Ramos (cell line): ENCODE results near the gene UCK1.

Experiments used
- in situ Hi-C: fragments of 300-500 bp; cut with MboI; formaldehyde crosslinking; loops from one replicate; pipeline ENCODE4 v1.14.3; 2022; ENCODE audit warnings: low sequenced_read_pairs; ENCODE audit not compliant: unreplicated experiment

Gene UCK1

DNA sequence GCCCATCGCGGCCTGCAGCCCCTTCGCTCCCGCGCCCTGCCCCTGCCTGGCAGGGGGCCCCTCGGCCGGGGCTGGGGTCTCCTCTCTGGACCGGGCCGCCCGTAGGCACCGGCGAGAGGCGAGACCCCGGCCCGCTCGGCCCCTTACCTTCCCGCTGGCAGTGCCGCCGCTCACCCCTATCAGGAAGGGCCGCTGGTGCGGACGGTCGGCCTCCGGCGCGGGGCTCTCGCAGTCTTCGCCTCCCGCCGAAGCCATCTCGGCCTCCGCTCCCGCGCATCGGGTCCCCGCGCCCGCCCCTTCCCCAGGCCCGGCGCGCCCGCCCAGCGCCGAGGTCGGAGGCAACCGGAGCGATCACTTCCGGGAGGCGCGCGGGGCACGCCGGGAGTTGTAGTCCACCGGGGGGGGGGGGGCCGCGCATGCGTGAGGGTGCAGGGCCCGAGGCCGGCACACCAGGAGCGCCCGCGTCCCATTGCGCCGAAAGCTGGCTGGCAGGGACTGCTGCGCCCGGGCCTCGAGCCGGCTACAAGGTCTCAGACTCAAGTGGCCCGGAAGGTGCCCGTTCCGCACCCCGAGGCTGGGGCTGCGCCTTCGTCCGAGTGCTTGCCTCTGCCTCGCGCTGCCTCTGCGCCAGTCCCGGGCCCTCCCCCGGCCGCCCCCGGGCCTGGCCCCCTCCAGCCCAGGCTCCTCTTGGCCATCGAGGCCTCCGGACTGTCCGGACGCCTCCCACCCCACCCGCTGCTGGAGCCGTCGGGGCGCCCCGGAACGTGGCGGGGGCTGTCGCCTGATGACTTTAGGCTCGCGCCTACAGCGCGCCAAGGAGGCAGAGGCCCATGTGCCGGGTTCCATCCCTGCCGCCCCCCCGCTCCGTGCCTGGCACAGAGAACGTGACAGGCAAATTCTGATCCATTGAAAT lies at the start of gene UCK1:
Gene UCK1, minus strand, starts transcription at position 344 of the 913 bp plus-strand sequence. Its CDS starts 89 bp downstream, at position 255.
- in situ Hi-C loops = no loop called here

DNA sequence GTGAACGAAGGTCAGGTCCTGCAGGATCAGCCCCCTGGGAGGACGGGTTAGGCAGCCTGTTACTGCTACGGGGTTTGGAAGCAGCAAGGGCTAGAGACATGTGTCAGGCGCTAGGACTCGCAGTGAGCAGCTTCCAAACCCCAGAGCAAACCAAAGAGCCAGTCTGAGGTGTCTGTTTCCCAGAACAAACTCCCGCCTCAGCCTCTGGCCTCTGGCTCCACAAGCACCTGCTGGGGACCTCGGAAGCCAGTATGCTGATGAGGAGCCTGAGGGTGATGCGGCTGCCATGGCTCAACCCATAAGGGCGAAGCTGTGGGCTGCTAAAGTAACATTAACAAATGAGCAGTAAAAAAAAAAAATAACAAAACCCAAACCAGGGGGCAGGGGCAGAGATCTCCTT lies 49.3 kb upstream of the UCK1 start:
- in situ Hi-C loops = no loop called here

DNA sequence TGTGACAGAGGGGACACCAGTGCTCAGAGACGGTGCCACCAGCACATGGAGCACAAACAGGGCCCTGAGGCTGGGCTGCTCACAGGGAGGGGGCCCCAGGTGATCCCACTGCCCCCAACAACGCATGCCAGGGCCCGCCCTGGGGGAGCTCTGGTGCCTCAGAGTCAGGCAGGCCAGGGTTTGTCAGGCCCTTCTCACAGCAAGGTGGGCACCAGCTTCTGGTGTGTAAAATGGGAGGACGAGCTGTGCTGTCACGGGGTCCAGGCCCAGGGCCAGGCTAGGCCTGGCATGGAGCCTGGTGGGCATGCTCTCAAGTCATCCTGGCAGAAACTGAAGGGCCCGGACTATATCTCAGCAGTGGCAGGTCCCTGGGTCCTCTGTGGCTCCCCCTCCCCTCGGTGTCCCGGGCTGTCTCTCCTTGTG lies 48.7 kb upstream of the UCK1 start:
- in situ Hi-C loops = no loop called here

- in situ Hi-C loops = no loop called here
Observed at GRCh38 chr9:131578731-131579504, 47.9 kb upstream of the UCK1 start.

GRCh38 chr9:131578021-131578420 lies 47.0 kb upstream of the UCK1 start:
- in situ Hi-C loops = no loop called here

DNA sequence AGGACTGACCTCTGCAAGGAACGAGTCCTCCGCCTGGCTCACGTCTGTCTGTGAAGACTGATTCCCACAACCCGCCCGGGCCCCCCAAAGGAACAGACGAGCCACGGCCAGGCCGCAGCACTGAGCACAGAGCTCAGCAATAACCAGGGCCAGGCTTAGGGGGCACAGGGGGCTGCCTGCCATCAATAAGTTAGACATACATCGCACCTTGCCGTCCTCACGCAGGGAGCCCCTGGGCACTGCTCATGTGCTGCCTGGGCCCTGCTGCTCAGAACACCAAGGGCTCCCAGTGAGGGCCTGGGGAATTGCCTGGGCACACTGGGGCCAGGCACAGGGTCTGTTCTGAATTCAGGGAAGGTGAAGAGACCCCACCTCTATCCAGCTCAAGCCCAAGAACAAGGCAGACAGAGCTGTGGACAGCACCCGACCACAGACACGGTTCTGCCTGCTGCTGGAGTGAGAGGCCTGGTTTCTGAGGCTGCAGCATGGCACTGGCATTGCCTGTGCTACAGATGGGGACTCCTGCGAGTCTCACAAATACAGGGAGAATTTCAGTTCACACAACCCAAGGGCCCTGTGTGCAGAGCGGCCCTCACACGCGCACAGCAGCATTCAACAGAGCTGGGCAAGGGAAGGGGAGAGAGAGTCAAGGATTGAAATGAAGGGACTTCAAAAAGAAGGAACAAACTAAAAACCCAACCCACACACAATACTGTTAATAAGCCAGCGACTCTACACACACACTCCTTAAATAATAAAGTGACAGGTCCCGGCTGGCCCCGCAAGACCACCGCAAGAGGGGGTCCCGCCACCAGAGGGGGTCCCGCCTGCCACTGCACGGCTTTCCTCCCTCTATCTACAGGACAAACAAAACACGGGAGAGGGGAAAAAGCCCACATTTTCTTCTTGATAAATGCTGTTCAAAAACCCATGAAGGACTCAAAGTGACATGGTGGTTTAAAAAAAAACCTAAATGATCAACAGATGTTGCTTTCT lies 46.2 kb upstream of the UCK1 start:
- in situ Hi-C loops = no loop called here

DNA sequence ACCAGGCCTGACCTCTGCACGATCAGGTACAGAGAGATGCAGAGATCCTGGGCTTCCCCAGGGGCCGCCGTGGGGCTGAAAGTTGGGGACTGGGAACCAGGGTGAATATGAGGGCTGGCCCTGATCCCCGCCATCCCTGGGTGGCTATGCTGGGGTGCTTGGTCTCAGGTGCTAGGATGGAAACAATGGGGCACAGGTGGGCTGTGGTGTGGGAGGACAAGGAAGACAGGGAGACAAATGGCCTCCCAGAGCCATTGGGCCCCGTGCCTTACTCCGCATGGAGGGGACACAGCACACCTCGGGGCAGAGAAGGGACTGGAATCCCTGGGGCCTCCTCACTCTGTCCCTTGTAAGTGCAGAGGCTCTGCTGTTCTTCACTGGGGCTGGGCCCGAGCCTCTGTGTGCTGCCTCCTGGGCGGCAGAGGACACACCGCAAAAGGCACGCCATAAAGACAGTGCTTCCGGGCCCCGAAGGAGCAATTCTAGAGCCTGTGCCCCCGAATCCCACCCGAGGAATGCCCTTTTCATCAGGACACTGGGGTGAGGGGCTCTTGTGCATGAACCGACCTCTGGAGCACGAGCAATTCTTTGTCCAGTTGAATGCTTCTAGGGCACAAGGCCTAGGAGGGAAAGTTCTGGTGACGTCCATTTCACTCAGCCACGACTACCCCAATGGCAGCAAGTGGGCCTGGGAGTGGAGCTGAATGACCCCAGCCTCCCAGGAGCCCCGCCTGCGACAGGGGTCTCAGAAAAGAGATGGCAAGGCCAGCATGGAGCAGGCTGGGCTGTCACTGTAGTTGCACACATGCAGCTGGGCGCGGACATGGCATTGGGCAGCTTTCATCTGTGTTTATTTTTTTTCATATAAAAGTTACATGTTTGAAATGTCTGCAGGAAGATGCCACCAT lies 45.1 kb upstream of the UCK1 start:
- in situ Hi-C loops = no loop called here

GRCh38 chr9:131574730-131575640 lies 43.9 kb upstream of the UCK1 start:
- in situ Hi-C loops = no loop called here

GRCh38 chr9:131567910-131568309 lies 36.8 kb upstream of the UCK1 start:
- in situ Hi-C loops = no loop called here

- in situ Hi-C loops = no loop called here
Observed at GRCh38 chr9:131566158-131566557, 35.1 kb upstream of the UCK1 start.

DNA sequence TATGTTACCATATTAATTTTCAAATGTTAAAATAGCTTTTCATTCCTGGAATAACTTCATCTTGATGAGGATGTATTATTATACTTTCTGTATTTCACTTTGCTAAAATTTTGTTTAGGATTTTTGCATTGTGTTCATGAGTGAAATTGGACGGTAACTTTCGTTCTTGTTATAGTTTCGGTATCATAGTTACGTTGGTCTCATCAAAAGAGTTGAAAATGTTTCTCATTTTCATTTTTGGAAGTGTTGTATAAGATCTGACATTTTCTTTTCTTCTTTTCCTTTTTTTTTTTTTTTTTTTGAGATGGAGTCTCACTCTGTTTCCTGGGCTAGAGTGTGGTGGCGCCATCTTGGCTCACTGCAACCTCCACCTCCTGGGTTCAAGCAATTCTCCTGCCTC lies 34.3 kb upstream of the UCK1 start:
- in situ Hi-C loops = no loop called here

GRCh38 chr9:131562032-131562959 lies 31.2 kb upstream of the UCK1 start:
- in situ Hi-C loops = no loop called here

DNA sequence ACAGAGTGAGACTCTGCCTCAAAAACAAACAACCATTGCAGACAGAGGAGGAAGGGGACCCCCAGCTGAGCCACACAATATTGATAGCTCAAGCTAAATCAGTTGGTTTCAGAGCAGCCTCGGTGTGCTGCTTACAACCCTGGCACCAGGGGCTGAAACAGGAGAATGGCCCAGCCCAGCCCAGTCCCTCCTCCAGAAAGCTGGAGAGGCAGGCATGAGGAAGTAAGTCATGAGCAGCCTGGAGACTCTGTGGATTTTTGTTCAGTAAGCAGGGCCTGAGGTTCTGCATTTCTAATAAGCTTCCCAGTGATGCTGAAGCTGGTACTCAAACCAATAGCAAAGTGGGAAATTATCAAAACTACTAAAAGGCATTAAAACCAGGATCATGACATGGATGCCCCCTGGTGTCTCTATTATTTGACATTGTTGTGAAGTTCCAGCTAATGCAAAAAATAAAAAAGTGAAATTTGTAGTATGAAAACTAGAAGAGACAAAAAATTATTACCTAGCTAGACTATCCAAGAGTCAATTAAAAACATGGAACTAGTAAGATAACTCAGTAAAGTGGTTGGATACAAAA lies 28.4 kb upstream of the UCK1 start:
- in situ Hi-C loops = no loop called here

DNA sequence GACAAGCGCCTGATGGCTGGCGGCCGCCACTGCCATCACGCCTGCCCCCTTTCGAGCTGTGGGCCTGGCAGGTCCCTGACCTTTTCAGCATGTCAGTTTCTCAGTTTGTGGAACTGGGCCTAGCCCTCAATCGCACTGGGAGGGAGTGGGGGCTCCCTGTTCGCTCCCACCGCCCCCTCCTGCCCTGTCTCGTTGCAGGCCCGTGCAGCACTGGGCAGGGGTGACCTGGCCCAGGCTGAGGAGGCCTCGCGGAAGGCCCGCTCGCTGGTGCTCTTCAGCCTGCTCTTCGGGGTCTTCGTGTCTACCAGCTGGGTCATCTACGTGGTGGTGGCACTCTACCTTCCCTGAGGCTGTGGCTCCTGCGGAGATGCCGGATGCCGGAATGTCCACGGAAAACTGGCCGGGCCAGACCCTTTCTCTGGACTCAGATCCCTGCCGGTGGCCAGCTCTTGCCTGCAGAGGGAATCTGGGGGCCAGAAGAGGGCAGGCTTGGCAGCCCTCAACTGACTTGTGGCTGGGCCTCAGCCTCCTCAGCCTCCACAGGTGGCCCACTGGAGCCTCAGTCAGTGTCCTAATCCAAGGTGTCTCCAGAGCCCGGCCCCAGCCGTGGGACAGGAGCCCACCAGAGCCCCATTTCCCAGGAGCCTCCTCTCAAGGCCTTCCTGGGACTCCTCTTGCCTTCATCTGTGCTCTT lies 26.9 kb upstream of the UCK1 start:
- in situ Hi-C loops = no loop called here

GRCh38 chr9:131555841-131556673 lies 25.0 kb upstream of the UCK1 start:
- in situ Hi-C loops = no loop called here
